GM12878 (cell line): ENCODE results near the gene UBR2. TPM values are rescaled to one million over a fixed set of nuclear protein-coding genes. Genes with fewer than 3 reads are reported as not detected.

Experiments used
- ATAC-seq: fragments of 200-7000 bp; cut with Tn5 transposase; 3 replicates; pipeline ENCODE4 v1.9.1; 2020; ENCODE audit warnings: mild to moderate bottlenecking, moderate library complexity
- BruUV-seq: library from RNA; stranded (reverse); fragments of 400-500 nt; replicated peaks from 2 replicates; lab custom pipeline; 2021; lab: Mats Ljungman, UMichigan
- CTCF ChIA-PET: fragments of 300-600 bp; sonication (Branson Sonifier 250); formaldehyde crosslinking; extraction: SDS; loops from one replicate; lab custom pipeline; 2021; ENCODE audit warnings: inconsistent platforms; lab: Yijun Ruan, JAX
- POLR2A ChIA-PET: fragments of 350-600 bp; formaldehyde crosslinking; extraction: SDS; loops from one replicate; lab custom pipeline; 2021; ENCODE audit warnings: inconsistent platforms; lab: Charles Lee
- RAD21 ChIA-PET: fragments of 300-600 bp; sonication (Branson Sonifier 250); formaldehyde crosslinking; loops from one replicate; lab custom pipeline; 2023; ENCODE audit warnings: antibody characterized with exemption; ENCODE audit not compliant: unreplicated experiment; lab: Charles Lee
- SMC1A ChIA-PET: fragments of 300-600 bp; sonication (Branson Sonifier 250); formaldehyde crosslinking; loops from one replicate; lab custom pipeline; 2023; ENCODE audit not compliant: unreplicated experiment, uncharacterized antibody; lab: Charles Lee
- DNase-seq: peaks from one replicate; pipeline ENCODE4 v3.0.0-alpha.2; 2011; ENCODE audit warnings: low read depth, low spot score
- FAIRE-seq: peaks from 3 replicates; lab custom pipeline; 2011; peaks lifted over from hg19 to GRCh38; lab: Jason Lieb, UNC
- H2AFZ ChIP-seq: 2 replicates; pipeline ENCODE4 v1.6.0; 2011; ENCODE audit warnings: low read depth, low read length, control low read depth; ENCODE audit not compliant: control insufficient read depth
- H3K27ac ChIP-seq: 2 replicates; pipeline ENCODE4 v1.5.1; 2011; ENCODE audit warnings: control low read depth; ENCODE audit not compliant: control insufficient read depth, insufficient read depth
- H3K27me3 ChIP-seq, 2 experiments: replicated peaks in 1 of 2; 2 replicates each; pipeline versions ENCODE4 v1.6.0 to v1.6.1; 2011; ENCODE audit warnings: low read length in 1 of 2; ENCODE audit not compliant: control insufficient read depth in 2 of 2, insufficient read depth in 2 of 2
- H3K36me3 ChIP-seq, 2 experiments: 2 replicates each; pipeline ENCODE4 v1.5.1; 2011; ENCODE audit warnings: low read length in 1 of 2; ENCODE audit not compliant: control insufficient read depth in 2 of 2, insufficient read depth in 2 of 2
- H3K4me1 ChIP-seq: 2 replicates; pipeline ENCODE4 v1.6.1; 2011; ENCODE audit warnings: mild to moderate bottlenecking, low read length, moderate library complexity, mixed read lengths; ENCODE audit not compliant: control insufficient read depth, insufficient read depth
- H3K4me2 ChIP-seq: 2 replicates; pipeline ENCODE4 v1.6.0; 2011; ENCODE audit warnings: control low read depth; ENCODE audit not compliant: control insufficient read depth, insufficient read depth
- H3K4me3 ChIP-seq: fragments of 200-600 bp; sonication (generic); 2 replicates; pipeline ENCODE4 v1.5.1; 2016
- H3K79me2 ChIP-seq: 2 replicates; pipeline ENCODE4 v1.6.0; 2011; ENCODE audit warnings: low read length; ENCODE audit not compliant: control insufficient read depth, insufficient read depth
- H3K9ac ChIP-seq: 2 replicates; pipeline ENCODE4 v1.8.0; 2011; ENCODE audit warnings: low read length, control low read depth, mixed read lengths; ENCODE audit not compliant: control insufficient read depth, insufficient read depth
- H3K9me3 ChIP-seq: replicated peaks from 3 replicates; pipeline ENCODE4 v1.5.1; 2011; ENCODE audit warnings: mild to moderate bottlenecking, low read length; ENCODE audit not compliant: control insufficient read depth, insufficient read depth
- H4K20me1 ChIP-seq: 2 replicates; pipeline ENCODE4 v1.6.0; 2011; ENCODE audit not compliant: control insufficient read depth, insufficient read depth
- ATF3 ChIP-seq: IDR thresholded peaks from 2 replicates; pipeline ENCODE4 v1.6.1; 2011; ENCODE audit warnings: low read depth, mild to moderate bottlenecking, low read length, moderate library complexity, borderline replicate concordance; ENCODE audit errors: extremely low read depth
- E2F4 ChIP-seq: IDR thresholded peaks from 2 replicates; pipeline ENCODE4 v1.6.1; 2012; ENCODE audit warnings: low read depth, low read length, improper control_type of control experiment
- E2F8 ChIP-seq: fragments of 450-650 bp; IDR thresholded peaks from 2 replicates; pipeline ENCODE4 v1.6.1; 2018; ENCODE audit warnings: mild to moderate bottlenecking, low read depth, moderate library complexity; ENCODE audit not compliant: partially characterized antibody
- FOXM1 ChIP-seq: IDR thresholded peaks from 2 replicates; pipeline ENCODE4 v1.6.1; 2012; ENCODE audit warnings: low read depth, mild to moderate bottlenecking, inconsistent platforms, low read length, moderate library complexity
- WGBS: methylation state at CpG from one replicate; pipeline ENCODE4 v1.1.6; 2016; ENCODE audit warnings: low lambda C conversion rate; ENCODE audit not compliant: insufficient replicate concordance, insufficient coverage; ENCODE audit errors: missing lambda C conversion rate; 5-methylcytosine and 5-hydroxymethylcytosine counted together
- in situ Hi-C: fragments of 300-500 bp; cut with MboI; formaldehyde crosslinking; loops from 9 replicates; pipeline ENCODE4 v1.14.3; 2018; ENCODE audit warnings: mixed read lengths
- intact Hi-C: fragments of 100-400 bp; cut with micrococcal nuclease; formaldehyde crosslinking; loops from one replicate; pipeline ENCODE4 v1.14.2; 2022; ENCODE audit not compliant: unreplicated experiment
- polyA plus RNA-seq, 11 experiments: library from polyadenylated mRNA; depleted of rRNA in 4 of 11; unstranded in 6 of 11; stranded (reverse) in 5 of 11; fragments of >200 nt; fragmentation: Nextera tagmentation in 4 of 11; fragmentation: Illumina TruSeq in 1 of 11; extraction: Ambion mirVana in 4 of 11; extraction: Trizol in 1 of 11; gene quantifications; 1 replicate in 1 of 11; 2 replicates in 10 of 11; pipeline versions ENCODE4 v1.2.1 to v1.2.3, GENCODE V29; 2011 to 2016; ENCODE audit warnings: inconsistent platforms in 2 of 11, missing spikeins in 2 of 11, low read depth in 1 of 11
- total RNA-seq, 4 experiments: library from RNA; depleted of rRNA in 3 of 4; stranded (reverse); fragments of >200 nt in 3 of 4; fragmentation: Illumina TruSeq in 1 of 4; extraction: Trizol in 1 of 4; gene quantifications; 2 replicates each; pipeline versions ENCODE4 v1.2.1 to v1.2.3, GENCODE V29; 2013 to 2021

The UBR2 gene
- total and polyA plus RNA-seq, 10 of the 15 experiments (the other 5 are each of a cell fraction or from before 2014, with no cell fraction given) = 2.3 to 18.4 (median 9.6) TPM

- in situ Hi-C loops (no loop called here), intact Hi-C loops (no loop called here)
- ChIA-PET POLR2A (interaction anchor here (1.0 kb wide), 1 partner anchor 14 kb away, joined by 3 read pairs; no protein-coding TSS in a partner anchor), SMC1A (interaction anchor here (1.2 kb wide), 1 partner anchor 12 kb away, joined by 3 read pairs; no protein-coding TSS in a partner anchor), RAD21 (no interaction called here), CTCF (interaction anchor here (0.6 kb wide), 1 partner anchor 10 kb away, joined by 3 read pairs; no protein-coding TSS in a partner anchor)
- H3K4me3 ChIP-seq = no peak overlapping the region
- H3K79me2 ChIP-seq = no peaks in the 10 kb centered on the region
- no peak for TF ChIP-seq FOXM1
- TF ChIP-seq E2F8 = no peak
- no peak for TF ChIP-seq E2F4
- TF ChIP-seq ATF3 = no peak
- H3K27ac ChIP-seq = no peak overlapping the region
- ATAC-seq (no peak), FAIRE-seq (no peak), DNase-seq (no peak)
- BruUV-seq = no TSS peak
- no peaks in the 10 kb centered on the region for H3K36me3 ChIP-seq
- no peaks in the 10 kb centered on the region for H4K20me1 ChIP-seq
- no peaks in the 10 kb centered on the region for H3K4me1 ChIP-seq
- H2AFZ ChIP-seq = no peak overlapping the region
- 62% methylated on average over 24 of the region's 24 CpGs for WGBS
- H3K9ac ChIP-seq = no peak overlapping the region
- no peaks in the 10 kb centered on the region for H3K27me3 ChIP-seq
- H3K4me2 ChIP-seq = no peak overlapping the region
- H3K9me3 ChIP-seq = no peaks in the 10 kb centered on the region
Observed at GRCh38 chr6:42704251-42704936, 140.6 kb downstream of the UBR2 start.
